NCI-H82 treated with DMSO at 0.1 percent for 48 hours (cell line): ENCODE measurements around the gene IQSEC3.

ENCODE experiments used
- DNase-seq: peaks from one replicate; lab custom pipeline; 2025; ENCODE audit not compliant: unreplicated experiment; lab: John Stamatoyannopoulos, UW

Gene IQSEC3

DNA sequence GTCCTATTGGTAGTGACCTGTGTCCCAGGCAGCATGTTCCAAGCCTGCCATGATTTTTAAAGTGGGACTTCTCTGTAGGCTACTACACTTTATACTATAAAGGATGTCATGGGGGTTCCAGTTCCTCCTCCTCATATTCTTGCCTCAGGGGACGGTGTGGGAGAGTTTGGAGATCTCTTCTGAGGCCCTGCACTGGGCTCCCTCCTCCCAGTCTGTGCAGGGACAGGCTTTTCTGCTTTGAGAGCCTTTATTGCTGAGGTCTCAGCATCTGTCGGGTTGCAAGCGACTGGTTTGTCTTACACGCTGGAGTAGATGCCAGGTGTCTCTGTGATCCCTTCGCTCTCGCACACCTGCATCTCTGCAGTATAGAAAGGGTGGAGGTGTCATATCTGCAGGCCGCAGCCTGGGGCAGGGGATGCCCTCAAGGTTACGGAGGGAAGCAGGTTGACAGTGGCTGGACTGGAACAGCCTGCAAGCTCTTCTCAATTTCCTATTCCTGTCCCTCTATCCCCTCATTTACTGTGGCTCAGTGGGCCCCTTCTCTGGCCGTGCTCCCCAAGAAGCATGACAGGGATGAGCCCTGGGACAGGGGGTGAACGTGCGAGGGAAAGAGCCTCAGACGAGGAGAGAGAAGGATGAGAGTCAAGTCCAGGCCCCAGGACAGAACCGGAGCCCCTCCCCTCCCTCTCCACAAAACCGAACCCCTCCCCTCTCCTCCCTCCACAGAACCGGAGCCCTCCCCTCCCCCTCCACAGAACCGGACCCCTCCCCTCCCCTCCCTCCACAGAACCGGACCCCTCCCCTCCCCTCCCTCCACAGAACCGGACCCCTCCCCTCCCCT, 96.1 kb downstream of the IQSEC3 start:
- no peak for DNase-seq

DNA sequence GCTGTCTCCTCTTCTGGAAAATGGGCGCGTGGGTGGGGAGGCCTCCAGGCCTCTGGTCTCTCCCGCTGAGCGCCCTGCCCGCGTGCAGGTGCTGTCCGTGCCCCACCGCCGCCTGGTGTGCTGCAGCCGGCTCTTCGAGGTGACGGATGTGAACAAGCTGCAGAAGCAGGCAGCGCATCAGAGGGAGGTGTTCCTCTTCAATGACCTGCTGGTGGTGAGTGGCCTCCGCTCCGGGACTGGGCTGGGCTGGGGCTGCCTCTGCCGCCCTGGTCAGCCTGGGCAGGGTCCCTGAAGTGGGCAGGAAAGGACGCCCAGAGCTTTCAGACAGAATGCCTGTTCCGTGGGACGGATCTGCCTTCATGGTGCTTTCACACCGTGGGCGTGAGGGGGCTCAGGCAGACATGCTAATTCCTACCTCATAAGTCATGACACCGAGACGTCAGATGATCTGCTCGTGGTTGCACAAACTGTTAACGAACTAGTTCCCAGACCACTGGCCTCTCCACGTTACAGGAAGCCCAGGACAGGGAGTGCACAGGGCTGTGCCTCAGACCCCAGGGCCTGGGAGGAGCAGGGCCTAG, 96.9 kb downstream of the IQSEC3 start:
- DNase-seq, result no peak

DNA sequence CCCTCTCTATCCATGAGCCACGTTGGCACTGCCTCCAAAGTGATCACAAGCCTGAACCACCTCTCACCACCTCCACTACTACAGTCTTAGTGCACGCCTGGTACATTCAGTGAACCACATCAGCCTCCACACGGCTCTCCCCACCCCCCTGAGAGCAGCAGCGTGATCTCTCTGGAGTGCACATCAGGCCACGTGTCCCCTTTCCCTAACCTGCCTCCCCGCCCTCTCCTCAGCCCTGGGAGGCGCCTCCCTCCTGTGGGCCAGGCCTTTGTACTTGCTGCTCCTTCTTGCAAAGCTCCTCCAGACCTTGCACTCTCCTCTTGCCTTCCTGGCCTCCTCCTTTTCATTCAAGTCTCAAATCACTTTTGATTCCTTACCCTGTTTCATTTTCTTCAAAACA, 97.6 kb downstream of the IQSEC3 start:
- DNase-seq, result peak; percentile 7

DNA sequence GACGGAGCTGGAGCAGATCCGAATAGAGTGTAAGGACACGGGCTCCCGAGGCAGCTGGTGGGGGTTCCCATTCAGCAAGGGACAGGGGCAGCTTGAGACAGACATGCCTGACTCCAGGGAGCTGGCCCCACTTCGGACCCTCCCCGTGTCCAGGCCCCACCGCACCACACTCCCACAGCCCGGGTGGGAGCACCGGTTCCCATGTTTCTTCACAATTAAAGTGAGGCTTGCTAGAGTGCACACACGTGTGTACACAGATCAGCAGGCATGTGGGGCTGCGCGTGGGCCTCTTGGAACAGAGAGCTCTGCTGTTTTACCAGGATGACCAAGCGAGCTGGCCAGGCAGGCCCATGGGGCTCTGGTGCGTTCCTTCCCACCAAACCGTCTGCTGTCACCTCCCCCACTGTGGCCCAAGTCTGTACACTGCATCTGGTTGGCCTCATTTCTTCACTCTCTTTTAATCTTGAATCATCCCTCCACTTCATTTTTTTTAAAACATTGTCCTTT, 99.3 kb downstream of the IQSEC3 start:
- no peak for DNase-seq

GRCh38 chr12:166425-167075, 100.0 kb downstream of the IQSEC3 start:
- DNase-seq, result no peak

DNA sequence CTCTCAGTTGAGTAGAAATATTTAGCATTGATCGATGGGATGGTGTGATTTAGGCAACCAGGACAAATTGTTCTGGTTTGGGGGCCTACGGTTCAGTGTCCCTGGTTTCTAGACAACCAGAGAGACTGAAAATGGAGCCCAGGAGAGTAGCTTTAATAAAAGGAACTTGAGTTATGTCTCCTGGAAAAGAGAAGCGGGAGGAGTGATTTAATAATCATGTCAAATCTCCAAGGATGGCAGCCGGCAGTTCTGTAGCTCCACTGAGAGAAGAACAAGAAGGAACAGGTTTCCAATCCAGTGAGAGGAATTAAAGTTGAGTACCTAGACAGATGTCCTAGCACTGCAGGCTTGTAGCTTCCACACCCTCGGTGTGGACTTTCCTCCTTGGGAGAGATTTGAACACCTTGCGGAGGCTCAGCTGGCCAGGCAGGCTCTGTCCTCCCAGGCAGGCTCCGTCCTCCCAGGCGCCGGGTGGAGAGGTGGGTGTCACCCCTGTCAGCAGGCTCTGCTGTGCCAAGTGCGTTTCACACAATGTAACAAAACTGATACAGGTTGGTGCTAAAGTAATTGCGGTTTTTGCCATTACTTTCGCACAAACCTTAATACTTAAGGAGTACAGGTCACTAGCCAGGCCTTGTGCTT, 101.5 kb downstream of the IQSEC3 start:
- DNase-seq, result no peak

- no peak for DNase-seq
These were observed 102.4 kb downstream of the IQSEC3 start for GRCh38 chr12:168763-169525.

- DNase-seq, result no peak
These were observed 103.2 kb downstream of the IQSEC3 start for GRCh38 chr12:169528-170370.

GRCh38 chr12:170371-171225, 104.0 kb downstream of the IQSEC3 start:
- no peak for DNase-seq

DNA sequence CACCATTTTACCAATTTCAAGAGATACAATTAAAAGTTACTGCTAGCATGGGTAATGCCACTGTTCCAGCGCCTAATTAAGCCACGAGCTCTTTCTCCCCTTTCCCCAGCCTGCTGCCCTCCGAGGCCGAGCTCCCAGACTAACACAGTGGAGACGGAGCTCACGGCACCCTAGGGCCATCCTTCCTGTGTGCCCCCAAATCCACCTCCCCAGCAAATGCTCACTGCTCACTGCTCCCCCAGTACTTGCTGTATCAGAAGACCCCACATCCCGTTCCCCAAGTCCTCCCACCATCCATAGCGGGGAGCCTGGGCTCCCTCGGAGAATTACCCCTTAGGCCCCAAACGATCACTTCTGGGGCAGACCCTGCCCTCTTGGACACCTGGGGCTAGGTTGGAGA, 104.7 kb downstream of the IQSEC3 start:
- no peak for DNase-seq

DNA sequence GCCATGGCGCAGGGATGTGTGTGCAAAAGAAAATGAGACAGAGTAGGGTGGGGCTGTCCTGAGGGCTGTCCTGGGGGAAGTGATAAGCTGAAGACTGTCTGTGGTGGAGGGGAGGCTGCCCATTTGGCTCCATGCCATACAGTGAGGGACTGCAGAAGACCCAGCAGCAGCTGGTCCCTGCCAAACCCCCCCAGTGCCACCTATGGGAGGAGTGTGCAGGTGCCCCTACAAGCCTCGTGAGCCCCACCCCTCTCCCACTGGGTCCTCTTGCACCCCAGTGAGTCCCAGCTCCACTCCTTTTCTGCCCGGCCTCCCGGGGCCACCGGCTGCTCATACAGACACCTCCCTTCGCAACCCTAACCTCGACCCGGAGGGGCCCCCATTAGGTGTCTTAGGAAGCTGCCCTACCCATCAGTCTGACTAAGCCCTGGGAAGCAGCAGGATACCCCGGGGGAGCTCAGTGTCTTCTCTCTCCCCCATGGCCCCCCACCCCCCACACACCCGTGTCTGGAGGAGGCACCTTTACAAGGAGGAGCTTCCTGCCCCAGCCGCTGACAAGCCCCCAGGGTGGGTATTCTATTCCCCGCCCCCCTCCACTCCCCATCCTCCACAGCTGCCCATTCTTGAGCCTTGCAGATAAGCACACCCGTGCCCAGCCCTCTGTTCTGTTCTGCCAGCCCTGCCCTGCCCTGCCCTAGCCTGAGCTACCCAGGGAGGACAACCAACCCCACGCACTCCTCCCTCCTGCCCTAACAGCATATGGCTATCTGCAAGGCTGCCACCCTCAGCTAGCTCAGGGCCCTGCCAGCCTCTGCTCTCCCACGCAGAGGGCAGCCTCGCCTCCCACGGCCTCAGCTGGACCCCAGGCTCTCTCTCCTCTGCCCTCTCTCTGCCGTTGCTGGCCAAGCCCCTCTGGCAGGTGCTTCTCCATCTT, 105.4 kb downstream of the IQSEC3 start:
- no peak for DNase-seq

DNA sequence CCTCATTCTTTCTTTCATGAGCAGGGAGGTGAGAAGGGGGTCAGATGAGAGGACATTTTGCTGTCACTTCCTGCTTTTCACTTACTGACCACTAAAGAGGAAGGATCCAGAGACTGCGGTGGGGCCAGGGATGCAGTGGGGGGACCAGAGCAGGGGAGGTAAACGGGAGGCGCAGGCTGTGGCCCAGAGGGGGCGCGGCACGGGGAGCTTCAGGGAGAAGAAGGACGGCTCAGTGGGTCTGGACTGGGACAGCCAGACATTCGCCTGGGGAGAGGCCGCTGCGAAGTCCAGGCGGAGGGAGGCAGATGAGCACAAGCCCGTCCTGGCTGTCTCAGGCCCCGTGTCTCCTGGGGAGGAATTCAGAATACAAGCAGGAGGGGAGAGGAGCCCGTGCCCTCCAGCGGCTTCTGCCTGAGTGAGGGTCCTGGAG, 106.2 kb downstream of the IQSEC3 start:
- no peak for DNase-seq

DNA sequence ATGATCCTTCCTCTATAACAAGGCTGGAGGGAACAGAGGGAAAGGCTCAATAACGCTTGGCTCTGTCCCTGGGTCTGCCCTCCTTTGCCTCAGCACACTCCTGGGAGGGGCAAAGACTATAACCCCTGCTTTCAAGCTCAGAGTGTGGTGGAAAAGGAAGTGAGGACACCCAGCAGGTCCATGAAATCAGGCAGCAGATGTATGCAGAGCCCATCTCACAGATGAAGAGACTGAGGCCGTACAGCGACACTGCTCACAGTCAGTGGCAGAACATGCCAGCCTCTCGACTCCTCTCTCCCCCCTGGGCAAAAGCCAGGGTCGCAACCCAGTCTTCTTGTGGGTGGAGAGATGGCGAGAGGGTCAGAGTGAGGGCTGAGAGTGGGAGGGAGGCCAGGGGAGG, 107.6 kb downstream of the IQSEC3 start:
- no peak for DNase-seq

DNA sequence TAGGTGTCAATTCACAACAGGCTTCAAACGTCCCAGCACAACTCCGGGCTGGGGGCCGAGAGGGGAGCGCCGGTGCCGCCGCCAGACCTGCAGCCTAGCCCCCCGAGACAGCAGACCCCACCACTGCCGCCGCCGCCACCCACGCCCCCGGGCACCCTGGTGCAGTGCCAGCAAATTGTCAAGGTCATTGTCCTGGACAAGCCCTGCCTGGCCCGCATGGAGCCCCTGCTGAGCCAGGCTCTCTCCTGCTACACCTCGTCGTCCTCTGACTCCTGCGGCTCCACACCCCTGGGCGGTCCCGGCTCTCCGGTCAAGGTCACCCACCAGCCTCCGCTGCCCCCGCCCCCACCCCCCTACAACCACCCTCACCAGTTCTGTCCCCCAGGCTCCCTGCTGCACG, 108.0 kb downstream of the IQSEC3 start:
- DNase-seq, result no peak

DNA sequence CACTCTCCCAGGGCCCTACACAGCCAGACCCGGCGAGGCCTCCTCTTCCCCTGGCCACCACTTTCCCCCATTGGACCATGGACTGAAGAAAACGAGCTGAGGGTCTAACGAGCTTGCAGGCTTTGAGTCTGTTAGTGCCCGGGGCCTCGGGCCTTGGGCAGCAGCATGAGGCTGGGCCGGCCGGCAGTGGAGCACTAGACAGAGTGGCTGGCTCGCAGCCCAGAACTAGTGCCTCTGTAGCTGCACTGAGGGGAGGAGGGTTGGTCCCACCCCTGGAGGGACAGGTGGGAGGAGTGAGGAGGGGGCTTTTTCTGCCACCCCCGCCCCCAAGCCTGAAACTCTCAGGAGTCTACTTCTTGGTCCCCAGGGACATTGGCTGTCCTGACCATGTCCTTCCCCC, 108.7 kb downstream of the IQSEC3 start:
- no peak for DNase-seq

- no peak for DNase-seq
These were observed 109.2 kb downstream of the IQSEC3 start for GRCh38 chr12:175759-176158.

DNA sequence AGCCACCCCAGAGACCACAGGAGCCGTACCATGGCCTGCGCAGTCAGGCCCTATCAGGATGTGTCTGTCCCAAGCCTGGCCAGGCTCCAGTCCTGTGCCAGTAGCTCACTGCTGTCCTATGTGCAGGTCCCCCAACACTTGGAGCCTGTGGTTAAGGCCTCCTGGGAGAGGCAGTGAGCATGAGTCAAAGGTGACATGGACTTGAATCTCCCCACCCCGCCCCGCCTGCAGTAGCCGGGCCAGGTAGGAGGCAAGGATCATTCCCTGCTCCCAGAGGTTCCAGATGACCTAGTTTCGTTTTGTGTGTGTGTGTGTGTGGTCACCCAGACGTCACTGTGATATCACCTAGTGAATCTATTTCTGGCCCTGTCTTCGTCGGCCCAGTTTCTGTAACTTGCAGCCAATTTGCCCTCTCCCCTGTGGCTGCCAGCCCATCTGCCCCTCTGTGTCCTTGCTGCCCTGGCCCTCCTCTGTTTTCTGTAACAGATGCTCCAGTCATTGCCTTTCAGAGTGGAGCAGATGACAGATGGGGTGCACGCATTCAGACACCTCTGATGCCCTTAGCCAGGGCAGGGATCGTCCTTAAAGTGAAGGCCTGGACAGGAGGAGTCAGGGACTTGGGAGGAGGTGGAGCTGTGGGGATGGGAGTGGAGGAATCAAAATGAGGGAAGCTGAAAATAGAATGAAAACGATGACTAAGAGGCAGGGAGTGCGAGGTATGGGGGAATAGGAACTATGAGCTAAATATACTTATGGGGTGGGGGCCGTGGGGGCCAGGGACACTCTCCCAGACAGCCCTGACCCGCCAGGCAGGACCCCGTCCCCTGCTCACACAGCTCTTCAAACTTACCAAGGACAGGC, 110.0 kb downstream of the IQSEC3 start:
- peak; percentile 43 for DNase-seq
